ENCODE measurements around the gene VSTM2B.
"Not testable (repeated sequence)": the region's sequence is repeated elsewhere in the genome, so short reads cannot be mapped to it uniquely, and the experiment has no call there.

The VSTM2B gene

DNA sequence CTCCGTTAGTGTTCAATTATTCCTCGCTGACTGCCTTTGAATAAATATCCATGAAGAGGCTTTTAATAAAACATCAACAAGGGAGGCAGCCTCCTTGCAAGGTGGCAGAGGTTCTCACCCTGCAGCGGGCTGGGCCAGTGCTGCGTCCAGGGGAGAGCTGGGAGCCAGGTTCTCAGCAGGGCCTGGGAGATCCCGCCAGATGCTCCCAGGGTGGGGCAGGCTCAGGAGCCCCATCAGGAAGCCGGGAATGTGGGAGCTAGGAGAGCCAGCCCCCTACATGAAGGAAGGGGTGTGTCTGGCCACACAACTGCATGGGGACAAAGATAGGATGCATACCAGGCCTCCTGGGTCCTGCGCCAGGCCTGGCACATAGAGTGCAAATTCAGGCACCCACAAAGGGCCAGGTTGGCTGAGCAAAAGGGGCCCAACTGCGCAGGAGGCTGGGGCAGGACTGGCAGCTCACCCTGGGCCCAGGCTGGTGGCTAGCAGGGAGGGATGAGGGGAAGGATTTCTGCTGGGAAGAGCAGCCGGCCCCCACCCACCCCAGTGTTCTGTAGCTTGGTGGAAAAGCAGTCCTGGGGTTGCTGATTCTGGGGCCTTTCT lies 22.8 kb downstream of the VSTM2B start:
- no peak for FAIRE-seq

DNA sequence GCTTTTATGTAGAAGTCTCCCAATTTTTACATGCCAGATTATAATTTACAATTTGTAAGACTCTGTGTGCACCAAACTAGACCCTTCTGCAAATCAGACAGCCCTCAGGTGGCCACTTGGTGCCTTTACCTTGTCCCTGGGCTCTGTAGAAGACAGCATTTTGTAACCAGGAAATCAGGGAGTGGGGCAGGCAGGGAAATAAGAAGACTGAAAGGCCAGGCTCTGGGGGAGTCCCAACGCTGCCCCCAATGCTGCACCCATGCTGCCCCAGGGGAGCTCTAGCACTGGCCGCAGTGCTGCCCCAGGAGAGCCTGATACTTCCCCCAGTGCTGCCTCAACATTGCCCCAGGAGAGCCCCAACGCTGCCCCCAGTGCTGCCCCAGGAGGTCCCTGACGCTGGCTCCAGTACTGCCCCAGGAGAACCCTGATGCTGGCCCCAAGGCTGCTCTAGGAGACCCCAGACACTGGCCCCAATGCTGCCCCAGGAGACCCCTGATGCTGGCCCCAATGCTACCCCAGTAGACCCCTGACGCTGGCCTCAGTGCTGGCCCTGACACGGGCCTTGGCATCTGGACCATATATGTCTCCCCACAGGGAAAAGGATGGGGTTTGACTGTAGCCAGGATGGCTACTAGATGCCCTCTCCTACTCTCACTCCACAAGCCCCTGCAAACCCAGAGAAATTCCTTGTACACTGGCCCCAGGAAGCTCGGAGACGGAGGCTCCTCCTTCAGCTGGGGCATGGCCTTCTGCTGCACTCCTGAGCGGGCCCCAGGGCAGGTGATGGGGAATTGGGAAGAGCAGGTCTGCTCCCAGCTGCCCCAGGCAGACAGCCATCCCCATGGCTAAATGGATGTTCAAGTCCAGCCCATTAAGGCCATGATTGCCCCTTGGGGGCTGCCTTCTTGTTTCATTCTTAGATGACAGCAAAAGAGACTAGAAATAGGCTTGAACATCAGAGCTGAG lies 23.6 kb downstream of the VSTM2B start:
- no peak for FAIRE-seq

DNA sequence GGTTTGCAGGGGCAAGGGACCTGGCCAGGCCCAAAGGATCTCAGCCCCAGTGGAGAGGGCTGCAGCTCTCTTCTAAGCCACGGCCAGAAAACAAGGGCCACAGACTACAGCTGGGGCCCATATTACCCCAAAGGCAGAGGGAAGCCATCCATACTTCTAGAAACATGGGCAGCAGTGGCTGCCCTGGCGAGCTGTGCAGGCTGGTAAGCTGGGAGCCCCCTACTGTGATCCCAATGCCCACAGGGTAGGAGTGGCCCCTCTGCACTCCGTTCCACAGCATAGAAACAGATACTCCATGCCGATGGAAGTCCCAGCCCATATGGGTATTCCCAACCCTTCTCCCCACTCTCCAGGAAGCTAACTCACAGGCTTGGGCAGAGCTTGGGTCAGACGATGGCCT lies 25.1 kb downstream of the VSTM2B start:
- no peak for FAIRE-seq

DNA sequence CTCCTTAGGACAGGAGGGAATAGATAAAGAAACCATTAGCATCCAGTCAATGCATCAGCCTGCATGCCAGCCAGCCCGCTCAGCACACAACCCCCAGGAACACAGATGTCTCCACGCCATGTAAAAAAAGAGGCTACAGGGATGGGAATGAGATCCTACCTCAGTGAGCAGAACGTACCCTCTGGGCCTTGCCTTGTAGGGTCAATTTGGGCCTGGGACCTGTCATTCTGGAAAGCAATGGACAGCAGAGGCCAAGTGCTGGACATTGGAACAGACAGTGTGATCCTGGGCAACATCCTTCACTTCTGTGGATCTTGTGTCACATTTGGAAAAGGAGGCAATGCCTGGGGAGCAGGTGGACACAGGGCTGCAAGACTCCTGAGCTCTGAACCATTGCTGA lies 26.0 kb downstream of the VSTM2B start:
- no peak for FAIRE-seq

DNA sequence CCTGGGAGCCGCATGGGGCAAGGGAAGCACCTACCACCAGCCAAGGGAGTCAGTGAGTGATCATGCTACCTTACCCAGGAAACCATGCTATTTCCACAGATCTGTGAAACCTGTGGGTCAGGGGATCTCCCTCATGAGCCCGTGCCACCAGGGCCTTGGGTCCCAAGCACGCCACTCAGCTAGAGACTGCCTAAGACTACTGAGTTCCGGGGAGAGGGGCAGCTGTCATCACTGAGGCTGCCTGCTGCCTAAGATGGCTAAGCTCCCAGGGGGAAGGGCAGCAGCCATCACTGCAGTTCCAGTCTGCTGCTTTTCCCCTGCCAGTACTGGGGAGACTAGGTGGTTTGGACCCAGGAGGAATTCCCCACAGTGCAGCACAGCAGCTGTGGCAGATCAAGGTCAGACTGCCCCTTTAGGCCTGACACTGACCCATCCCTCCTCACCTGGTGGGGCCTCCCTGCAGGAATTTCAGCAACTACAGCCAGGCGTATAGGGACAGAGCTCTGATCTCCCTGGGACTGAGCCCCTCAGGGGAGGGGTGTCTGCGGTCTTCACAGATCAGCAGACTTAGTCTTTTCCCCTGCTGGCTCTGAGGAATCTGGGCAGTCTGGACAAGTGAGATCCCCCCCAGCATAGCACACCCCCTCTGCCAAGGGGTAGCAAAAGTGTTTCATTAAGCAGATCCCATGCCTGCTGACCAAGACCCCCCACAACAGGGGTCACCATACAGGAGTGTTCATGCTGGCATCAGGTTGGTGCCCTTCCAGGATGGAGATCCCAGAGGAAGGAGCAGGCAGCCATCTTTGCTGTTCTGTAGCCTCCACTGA lies 26.9 kb downstream of the VSTM2B start:
- no peak for FAIRE-seq

DNA sequence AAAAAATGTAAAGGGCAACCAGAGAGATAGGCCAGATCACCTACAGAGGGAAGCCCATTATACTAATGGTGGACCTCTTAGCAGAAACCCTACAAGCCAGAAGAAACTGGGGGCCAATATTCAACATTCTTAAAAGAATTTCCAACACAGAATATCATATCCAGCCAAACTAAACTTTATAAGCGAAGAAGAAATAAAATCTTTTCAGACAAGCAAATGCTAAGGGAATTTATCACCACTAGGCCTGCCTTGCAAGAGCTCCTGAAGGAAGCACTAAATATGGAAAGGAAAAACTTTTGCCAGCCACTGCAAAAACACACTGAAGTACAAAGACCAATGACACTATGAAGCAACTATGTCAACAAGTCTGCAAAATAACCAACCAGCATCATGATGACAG lies 28.4 kb downstream of the VSTM2B start:
- FAIRE-seq: no peak

DNA sequence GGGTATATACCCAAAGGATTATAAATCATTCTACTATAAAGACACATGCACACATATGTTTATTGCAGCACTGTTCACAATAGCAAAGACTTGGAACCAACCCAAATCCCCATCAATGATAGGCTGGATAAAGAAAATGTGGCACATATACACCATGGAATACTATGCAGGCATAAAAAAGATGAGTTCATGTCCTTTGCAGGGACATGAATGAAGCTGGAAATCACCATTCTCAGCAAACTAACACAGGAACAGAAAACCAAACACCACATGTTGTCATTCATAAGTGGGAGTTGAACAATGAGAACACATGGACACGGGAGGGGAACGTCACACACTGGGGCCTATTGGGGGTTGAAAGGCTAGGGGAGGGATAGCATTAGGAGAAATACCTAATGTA lies 33.3 kb downstream of the VSTM2B start:
- FAIRE-seq: not testable (repeated sequence)

DNA sequence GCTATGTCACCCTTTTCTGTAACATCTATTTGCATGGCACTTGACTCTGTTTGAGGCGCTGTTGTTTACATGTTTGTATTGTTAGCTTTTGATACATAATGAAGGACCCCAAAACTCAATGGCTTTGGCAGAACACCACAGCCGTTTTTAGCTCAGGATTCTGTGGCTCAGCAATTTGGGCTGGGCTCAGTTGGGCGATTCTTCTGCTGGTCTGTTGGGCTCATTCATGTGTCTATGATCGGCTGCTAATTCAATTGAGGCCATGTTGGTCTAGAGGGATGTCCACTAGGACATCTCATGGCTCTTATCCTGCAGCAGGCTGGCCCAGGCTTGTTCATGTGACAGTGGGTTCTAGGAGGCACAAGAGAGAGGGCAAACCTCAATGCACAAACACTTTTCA lies 33.9 kb downstream of the VSTM2B start:
- FAIRE-seq: no peak

DNA sequence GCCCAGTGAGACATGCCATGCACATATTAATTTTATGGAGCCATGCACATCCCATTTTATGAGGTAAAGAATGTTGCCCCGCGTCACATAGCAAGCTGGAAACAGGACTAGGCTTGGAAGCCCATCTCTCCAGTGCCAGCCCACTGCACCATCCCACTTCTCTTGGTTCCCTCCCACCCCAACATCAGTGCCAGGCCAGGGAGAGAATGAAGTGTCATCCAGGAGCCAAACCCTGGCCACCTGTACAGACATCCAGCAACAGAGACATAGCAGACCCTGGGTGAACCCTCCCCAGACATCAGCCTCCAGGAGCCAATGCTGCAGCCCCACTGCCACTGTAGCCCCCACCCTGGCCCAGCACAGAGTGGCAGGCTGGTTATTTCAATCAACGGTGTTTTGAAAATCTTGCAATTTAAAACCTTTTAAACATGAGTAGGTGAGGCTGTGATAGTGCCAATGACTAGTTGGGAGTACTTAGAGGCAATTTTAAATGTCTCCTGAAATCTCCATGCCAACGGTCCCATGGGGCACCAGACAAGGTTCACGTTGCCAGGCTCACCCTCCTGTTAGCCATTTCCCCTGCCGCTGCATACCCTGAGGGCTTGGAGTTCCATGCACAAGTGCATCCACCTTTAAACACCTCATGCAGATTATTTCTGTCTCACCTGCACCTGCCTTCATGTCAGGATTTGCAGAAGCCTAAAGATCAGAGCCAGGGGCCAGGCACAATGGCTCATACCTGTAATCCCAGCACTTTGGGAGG lies 34.7 kb downstream of the VSTM2B start:
- FAIRE-seq: no peak

DNA sequence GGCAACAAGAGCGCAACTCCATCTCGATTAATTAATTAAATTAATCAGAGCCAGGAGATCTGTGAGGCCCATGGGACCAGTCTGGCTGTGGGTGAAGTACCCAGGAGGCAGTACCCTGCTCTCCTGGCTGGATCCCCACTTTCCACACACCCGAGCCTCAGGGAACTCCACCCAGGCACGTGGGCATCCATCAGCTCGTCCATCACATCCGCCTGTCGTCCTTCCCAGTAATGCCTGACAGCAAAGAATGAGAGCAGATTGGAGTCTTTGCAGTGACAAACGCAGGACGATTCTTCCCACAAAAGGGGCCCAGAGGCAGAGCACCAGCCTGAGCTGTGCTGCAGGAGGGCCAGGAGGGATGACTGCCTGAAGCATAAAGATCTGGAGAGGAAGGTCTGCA lies 35.8 kb downstream of the VSTM2B start:
- no peak for FAIRE-seq

DNA sequence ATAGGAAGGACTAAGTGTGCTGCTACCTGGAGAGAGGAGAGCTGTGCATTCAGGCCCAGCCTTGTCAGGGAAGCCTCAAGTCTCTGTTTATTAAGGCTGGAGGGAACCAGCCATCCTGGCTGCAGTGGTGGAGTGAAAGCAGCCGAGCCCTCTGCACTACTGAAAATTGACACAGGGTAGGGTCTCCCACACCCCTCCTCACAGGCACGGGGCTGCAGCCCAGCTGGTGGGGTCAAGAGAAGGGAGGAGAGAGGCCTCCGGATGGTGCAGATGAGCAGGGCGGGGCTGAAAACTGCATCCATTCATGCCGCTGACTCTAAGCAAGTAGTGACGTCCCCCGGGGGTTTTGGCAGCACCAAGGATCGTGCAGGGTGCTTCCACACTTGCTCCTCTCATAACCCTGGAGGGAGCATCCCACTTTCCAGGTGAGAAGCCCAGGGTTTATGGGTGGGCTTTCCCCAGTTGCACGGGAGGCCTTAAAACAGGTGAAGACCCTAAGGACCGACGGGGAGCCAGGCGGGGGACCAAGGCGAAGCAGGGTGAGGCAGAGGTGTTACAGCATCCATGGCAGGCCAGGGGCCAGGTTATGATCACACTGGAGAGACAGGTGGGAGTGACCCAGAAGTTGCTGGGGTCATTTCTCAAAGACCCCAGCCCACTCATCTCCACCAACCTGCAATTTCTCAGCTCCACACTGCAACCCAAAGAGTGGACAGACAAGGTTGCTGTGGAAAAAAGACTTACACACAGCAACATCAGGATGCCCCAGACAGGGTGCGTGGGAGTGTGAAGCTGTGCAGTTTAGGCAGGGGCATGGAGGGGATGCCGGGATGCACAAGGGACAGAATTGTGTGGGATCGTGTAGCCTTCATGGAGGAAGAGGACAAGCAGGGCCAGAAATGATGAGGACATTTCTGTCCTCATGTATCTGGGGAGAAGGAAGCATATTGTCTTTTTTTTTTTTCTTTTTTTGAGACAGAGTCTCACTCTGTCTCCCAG lies 36.8 kb downstream of the VSTM2B start:
- no peak for FAIRE-seq

DNA sequence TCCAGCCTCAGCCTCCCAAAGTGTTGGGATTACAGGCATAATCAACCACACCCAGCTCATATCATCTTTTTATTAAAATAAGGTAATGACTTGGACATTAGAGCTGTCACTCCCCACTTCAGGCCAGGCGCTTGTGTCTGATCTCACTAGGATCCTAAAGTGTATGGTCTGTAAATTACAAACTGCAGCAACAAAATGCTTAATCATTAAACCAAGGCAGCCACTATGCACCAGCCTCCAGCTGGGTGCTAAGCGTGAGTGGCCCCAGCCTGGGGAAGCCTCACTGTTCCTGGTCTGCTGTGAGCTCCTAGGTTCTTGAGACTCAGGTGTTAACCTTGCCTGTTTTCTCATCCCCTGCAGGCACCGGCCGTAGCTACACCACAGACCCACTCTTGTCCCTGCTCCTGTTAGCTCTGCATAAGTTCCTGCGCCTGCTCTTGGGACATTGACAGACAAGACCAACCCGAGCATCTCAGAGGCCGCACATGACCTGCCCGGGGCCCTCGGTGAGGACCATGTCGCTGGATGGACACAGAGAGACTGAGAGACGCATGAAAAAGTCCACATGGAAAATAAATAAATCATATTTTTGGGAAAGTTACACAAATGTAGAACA lies 37.8 kb downstream of the VSTM2B start:
- no peak for FAIRE-seq

DNA sequence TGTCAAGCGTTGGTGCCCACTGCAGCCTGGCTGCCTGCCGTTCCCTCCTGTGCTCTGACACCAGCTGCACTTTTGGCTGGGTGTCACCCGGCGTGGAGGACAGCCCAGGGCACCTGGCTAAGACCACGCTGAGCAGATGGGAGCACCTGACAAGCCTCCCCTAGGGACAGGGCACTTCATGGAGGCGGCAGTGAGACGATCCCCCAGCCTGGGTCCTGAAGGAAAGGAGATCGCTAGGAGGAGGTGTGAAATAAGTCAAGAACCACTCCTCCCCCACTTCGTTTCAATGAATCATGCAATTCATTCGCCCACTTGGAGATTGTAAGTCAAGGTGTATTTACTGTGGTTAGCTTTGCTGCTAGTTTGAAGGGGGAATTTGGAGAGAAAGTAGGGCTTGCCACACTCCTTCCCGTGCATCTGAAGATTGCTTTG lies 38.8 kb downstream of the VSTM2B start:
- no peak for FAIRE-seq

DNA sequence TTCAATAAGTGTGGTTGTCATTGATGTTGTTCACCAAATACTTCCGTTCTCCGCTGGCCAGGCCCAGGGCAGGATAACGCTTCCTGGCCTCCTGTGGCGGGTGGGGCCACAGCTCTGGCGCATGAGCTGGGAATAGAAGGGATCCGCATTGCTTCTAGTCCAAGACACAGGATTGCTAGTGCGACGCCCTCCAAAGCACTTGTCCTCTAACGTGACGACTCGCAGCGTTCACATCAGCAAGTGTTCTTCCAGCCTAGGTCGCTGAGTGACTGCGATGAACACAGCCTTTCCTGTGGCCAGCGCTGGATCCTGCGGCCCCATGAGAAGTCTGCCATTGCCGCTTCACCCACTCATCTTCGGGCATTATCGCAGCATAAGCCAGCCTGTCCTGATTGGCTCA lies 39.4 kb downstream of the VSTM2B start:
- no peak for FAIRE-seq

DNA sequence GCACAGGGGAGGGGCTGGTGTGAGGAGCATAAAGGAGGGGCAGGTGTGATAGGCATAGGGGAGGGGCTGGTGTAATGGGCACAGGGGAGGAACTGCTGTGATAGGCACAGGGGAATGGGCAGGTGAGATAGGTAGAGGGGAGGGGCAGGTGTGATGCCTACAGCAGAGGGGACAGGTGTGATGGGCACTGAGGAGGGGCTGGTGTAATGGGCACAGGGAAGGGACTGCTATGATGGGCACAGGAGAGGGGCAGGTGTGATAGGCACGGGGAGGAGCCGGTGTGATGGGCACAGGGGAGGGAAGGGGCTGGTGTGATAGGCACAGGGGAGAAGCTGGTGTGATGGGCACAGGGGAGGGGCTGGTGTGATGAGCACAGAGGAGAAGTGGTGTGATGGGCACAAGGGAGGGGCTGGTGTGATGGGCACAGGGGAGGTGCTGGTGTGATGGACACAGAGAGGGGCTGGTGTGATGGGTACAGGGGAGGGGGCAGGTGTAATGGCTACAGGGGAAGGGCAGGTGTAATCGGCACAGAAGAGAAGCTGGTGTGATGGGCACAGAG lies 40.8 kb downstream of the VSTM2B start:
- FAIRE-seq: no peak

DNA sequence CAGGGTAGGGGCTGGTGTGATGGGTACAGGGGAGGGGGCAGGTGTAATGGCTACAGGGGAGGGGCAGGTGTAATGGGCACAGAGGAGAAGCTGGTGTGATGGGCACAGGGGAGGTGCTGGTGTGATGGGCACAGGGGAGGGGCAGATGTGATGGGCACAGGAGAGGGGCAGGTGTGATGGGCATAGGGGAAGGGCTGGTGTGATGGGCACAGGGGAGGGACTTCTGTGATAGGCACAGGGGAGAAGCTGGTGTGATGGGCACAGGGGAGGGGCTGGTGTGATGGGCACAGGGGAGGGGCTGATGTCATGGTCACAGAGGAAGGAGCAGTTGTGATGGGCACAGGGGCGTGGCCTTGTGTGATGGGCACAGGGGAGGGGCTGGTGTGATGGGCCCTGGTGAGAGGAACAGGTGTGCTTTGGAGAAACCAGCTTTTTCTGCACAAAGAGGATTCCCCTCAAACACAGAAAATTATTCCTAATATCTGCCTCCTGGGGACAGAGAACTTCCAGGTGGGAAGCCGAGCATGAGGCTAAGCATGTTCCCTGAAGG lies 41.6 kb downstream of the VSTM2B start:
- no peak for FAIRE-seq

DNA sequence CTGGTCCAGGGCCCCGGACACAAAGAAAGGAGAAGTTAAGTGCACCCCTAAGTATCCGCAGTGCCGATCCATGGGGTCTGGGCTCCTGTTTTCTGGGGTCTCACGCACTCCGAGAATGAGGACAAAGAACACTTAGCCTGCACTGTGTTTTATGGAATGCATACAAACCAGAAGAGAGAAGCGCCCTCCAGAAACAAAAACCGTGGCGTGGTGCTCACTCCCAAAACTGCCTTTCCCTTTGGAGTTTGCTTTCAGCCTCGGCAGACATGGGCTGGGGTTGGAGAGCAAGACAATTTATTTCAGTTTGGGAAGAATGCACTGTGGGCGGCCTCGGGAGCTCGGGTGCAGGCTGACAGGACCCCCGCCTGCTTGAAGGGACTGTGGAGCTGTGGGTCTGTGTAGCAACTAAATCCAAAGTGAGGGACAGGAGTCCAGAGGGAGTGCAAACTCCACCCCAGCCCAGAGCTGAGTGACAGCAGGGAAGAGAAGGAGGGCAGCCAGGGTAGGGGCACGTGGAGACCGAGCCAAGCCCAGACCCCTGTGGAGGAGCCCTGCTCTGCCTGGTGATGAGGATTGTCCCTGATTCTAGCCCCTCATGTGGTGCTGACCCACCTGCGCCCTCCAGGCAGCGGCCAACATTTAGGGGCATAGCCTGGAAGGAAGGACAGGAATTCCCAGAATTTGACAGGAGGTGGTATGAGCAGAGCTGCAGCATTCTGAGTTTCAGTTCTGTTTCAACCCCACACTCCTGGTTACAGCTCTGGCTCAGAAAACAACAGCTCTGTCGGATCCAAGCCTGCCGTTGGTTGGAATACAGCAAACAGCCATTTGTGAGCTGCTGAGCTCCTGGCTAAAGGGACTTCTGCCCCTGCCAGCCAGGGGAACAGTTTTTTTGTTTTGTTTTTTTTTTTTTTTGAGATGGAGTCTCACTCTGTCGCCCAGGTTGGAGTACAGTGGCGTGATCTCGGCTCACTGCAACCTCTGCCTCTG lies 42.5 kb downstream of the VSTM2B start:
- FAIRE-seq: no peak

DNA sequence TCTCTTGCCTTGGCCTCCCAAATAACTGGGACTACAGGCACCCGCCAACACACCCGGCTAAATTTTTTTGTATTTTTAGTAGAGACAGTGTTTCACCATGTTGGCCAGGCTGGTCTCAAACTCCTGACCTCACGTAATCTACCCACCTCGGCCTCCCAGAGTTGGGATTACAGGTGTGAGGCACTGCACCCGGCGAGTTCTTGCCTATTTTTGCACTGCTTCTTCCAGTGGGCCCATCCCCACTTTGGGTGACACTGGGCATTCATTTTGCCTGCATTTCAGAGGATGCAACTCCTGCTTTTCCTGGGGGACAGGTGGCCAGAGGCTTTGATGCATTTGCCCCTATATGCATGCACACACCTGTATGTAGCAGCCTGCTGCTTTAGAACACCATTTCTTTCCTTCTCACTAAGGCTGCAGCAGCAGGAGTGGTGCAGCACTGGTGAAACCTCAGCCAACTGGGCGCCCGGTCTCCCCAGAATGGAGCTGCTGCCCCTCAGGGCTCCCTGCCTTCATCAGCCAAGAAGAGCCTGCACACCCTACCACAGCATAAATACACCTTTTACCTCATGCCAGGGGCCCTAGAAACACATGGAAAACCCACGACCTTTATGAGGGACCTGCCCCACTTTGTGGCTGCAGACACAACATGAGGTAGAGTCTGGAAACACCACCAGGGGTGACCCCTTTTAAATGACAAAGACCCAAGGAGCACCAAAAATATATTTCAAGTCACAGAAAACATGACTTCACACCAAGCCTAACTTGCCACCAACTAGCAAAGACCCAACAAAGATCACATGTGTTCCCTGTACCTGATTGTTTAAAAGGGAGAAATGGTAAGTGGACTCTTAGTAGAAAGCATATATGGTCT lies 43.5 kb downstream of the VSTM2B start:
- no peak for FAIRE-seq

Measured in G401.6 (cell line).